ENCODE measurements around the gene MBLAC1. TPM values are rescaled to one million over a fixed set of nuclear protein-coding genes. Genes with fewer than 3 reads are reported as not detected.

MBLAC1 gene
- total RNA-seq, 1 donor: 2.2 TPM

DNA sequence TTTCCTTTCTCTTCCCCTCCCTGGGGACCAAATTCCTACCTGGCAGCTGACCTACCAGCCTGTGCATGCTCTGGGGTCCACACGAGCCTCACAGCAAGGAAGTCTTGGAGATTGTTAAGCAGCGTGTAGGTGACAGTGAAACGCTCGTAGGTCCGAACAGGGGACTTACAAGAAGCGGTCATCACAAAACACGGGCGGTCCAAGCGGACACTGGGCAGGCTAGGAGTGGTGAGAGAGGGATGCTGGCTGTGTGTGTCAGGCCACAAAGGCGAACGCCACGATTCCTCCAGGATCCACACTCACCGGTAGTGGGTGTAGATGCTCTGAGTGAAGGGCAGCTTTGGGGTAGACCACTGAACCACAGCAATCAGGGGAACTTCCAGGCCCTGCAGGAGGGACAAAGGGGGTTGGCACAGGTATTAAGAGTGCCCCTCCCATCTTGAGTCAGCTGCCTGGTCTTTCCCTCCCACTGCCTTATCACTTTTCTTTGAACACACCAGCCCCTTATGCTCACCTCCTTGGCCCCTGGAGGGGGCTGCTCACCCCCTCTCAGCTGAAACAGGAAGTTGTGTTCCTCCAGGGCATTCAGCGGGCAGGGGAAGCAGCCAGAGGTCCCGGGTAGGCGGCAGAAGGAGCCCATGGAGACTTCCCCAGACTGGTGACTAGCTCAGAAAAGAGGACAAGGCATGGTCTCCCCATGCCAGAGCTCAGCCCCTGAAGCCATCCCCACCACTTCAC, 29.7 kb downstream of the MBLAC1 start:
- peak; percentile 65 for DNase-seq (ENCODE audit: insufficient read length, low spot score, missing footprints)
- Histone ChIP-seq H3K4me1 (ENCODE audit: insufficient read depth, low read length) (peaks cover 17% of the 10 kb centered on the region), H3K27ac (ENCODE audit: low read depth, low read length) (no peak overlapping the region), H2AFZ (ENCODE audit: low read length) (no peak overlapping the region), H3K79me2 (ENCODE audit: insufficient read depth, low read length) (peaks cover 46% of the 10 kb centered on the region), H3K4me2 (ENCODE audit: insufficient read depth, low read length) (peak overlapping the region; percentile 77), H3K4me3 (ENCODE audit: insufficient read depth, low read length) (no peak overlapping the region), H3K27me3 (ENCODE audit: insufficient read depth, low read length) (no peaks in the 10 kb centered on the region), H3K9me3 (ENCODE audit: low read depth, low read length) (no peaks in the 10 kb centered on the region), H4K20me1 (ENCODE audit: insufficient read depth, low read length) (peaks cover 28% of the 10 kb centered on the region), H3K36me3 (ENCODE audit: insufficient read depth, low read length) (peaks cover 37% of the 10 kb centered on the region)
- TF ChIP-seq, protein P1, sequence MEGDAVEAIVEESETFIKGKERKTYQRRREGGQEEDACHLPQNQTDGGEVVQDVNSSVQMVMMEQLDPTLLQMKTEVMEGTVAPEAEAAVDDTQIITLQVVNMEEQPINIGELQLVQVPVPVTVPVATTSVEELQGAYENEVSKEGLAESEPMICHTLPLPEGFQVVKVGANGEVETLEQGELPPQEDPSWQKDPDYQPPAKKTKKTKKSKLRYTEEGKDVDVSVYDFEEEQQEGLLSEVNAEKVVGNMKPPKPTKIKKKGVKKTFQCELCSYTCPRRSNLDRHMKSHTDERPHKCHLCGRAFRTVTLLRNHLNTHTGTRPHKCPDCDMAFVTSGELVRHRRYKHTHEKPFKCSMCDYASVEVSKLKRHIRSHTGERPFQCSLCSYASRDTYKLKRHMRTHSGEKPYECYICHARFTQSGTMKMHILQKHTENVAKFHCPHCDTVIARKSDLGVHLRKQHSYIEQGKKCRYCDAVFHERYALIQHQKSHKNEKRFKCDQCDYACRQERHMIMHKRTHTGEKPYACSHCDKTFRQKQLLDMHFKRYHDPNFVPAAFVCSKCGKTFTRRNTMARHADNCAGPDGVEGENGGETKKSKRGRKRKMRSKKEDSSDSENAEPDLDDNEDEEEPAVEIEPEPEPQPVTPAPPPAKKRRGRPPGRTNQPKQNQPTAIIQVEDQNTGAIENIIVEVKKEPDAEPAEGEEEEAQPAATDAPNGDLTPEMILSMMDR (IDR thresholded peaks at IDR 0.05; ENCODE audit: extremely low read depth, low read depth, low read length): no peak

DNA sequence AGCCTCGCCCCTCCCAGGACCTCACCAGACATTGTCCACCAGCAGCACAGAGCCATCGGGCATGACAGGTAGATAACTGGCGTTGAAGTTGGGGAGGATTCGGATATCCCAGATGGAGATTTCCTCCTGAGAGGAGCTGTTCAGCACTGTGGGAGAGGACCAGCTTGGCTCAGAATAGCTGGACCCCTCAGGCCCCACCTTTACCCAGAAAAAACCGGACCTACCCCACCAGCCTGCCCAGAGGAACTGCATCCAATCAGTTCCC, 30.2 kb downstream of the MBLAC1 start:
- peaks cover 28% of the 10 kb centered on the region for H4K20me1 ChIP-seq (ENCODE audit: insufficient read depth, low read length)
- H3K27ac ChIP-seq (ENCODE audit: low read depth, low read length): peak overlapping the region; percentile 24
- no peak for DNase-seq (ENCODE audit: insufficient read length, low spot score, missing footprints)
- TF ChIP-seq, protein P1 (IDR thresholded peaks at IDR 0.05; ENCODE audit: extremely low read depth, low read depth, low read length): no peak
- peak overlapping the region; percentile 92 for H3K4me3 ChIP-seq (ENCODE audit: insufficient read depth, low read length)
- no peaks in the 10 kb centered on the region for H3K27me3 ChIP-seq (ENCODE audit: insufficient read depth, low read length)
- H3K4me1 ChIP-seq (ENCODE audit: insufficient read depth, low read length): peaks cover 17% of the 10 kb centered on the region
- H3K79me2 ChIP-seq (ENCODE audit: insufficient read depth, low read length): peaks cover 44% of the 10 kb centered on the region
- no peak overlapping the region for H2AFZ ChIP-seq (ENCODE audit: low read length)
- peaks cover 37% of the 10 kb centered on the region for H3K36me3 ChIP-seq (ENCODE audit: insufficient read depth, low read length)
- no peaks in the 10 kb centered on the region for H3K9me3 ChIP-seq (ENCODE audit: low read depth, low read length)
- H3K4me2 ChIP-seq (ENCODE audit: insufficient read depth, low read length): peak overlapping the region; percentile 77

DNA sequence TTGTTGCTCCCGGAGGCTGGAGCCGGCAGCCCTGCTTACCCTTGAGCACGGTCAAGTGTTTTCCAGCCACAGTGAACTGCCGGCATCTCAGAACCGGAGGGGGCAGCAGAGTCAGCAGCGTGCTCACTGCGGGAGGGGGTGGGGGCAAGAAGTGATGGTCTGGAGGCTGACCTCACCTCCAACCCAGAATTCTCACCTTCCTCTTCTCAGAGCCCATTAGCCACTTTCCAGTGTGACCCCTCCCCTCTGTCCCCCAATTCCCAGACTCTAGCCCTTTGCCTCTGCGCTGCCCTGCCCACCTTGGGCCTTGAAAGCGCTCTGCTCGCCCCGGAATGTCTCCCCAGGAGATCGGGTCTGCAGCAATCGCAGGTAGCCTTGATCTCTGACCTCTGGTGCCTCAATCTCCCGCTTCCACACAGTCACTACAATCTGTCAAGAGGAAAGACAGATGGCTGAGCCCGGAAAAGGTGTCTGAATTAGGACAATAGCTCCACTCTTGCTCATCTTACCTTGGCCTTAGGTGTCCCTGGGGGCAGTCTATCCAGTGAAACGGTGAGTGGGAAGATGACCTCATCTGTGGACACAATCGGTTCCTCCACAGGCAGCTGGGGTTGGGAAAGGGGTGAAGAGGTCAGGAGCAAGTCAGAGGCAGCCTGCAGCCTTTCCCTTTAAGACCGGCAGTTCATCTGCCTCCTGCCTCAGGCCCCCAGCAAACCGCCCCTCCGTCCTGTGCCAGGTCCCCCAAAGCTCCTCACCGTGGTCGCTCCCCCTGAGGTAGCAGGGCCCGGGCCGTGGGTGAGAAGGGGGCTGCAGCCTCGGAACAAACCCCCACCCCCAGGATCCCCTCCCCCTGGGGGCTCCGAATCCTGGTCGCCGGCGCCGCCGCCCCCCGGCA, 30.8 kb downstream of the MBLAC1 start:
- Histone ChIP-seq H3K4me2 (ENCODE audit: insufficient read depth, low read length) (peak overlapping the region; percentile 77), H4K20me1 (ENCODE audit: insufficient read depth, low read length) (peaks cover 28% of the 10 kb centered on the region), H3K36me3 (ENCODE audit: insufficient read depth, low read length) (peaks cover 34% of the 10 kb centered on the region), H3K79me2 (ENCODE audit: insufficient read depth, low read length) (peaks cover 39% of the 10 kb centered on the region), H3K9me3 (ENCODE audit: low read depth, low read length) (no peaks in the 10 kb centered on the region), H2AFZ (ENCODE audit: low read length) (no peak overlapping the region), H3K27ac (ENCODE audit: low read depth, low read length) (peak overlapping the region; percentile 24), H3K4me3 (ENCODE audit: insufficient read depth, low read length) (peak overlapping the region; percentile 92), H3K4me1 (ENCODE audit: insufficient read depth, low read length) (peaks cover 17% of the 10 kb centered on the region), H3K27me3 (ENCODE audit: insufficient read depth, low read length) (no peaks in the 10 kb centered on the region)
- DNase-seq (ENCODE audit: insufficient read length, low spot score, missing footprints): peak; percentile 95
- TF ChIP-seq, protein P1 (IDR thresholded peaks at IDR 0.05; ENCODE audit: extremely low read depth, low read depth, low read length): peak; percentile 27

Data from osteoblast (primary cell).